Spinal cord (tissue), 10 donors: ENCODE results near the gene PURA. TPM values are rescaled to one million over a fixed set of nuclear protein-coding genes. Genes with fewer than 3 reads are reported as not detected.
"Not testable (repeated sequence)": the region's sequence is repeated elsewhere in the genome, so short reads cannot be mapped to it uniquely, and the experiment has no call there.

ENCODE experiments used
- DNase-seq, 6 donors: peaks; one replicate each; pipeline versions ENCODE4 v3.0.0 to v3.0.0-alpha.2; 2013 to 2015; ENCODE audit warnings: low spot score in 6 of 6, low read depth in 4 of 6
- H3K27ac ChIP-seq: one replicate; pipeline ENCODE4 v1.5.1; 2013; ENCODE audit warnings: low read depth, low read length, control low read depth
- H3K27me3 ChIP-seq: one replicate; pipeline ENCODE4 v1.6.1; 2013; ENCODE audit warnings: low read length; ENCODE audit not compliant: control insufficient read depth, insufficient read depth
- H3K36me3 ChIP-seq: one replicate; pipeline ENCODE4 v1.6.1; 2013; ENCODE audit warnings: low read length; ENCODE audit not compliant: control insufficient read depth, insufficient read depth
- H3K4me1 ChIP-seq: one replicate; pipeline ENCODE4 v1.6.1; 2013; ENCODE audit warnings: low read length; ENCODE audit not compliant: control insufficient read depth, insufficient read depth
- H3K4me3 ChIP-seq: one replicate; pipeline ENCODE4 v1.5.1; 2013; ENCODE audit warnings: low read depth, low read length, control low read depth
- H3K9me3 ChIP-seq: one replicate; pipeline ENCODE4 v1.6.1; 2013; ENCODE audit warnings: low read length; ENCODE audit not compliant: control insufficient read depth, insufficient read depth
- WGBS: methylation state at CpG from one replicate; pipeline ENCODE4 v1.1.5; 2013; ENCODE audit warnings: missing lambda C conversion rate; ENCODE audit not compliant: insufficient coverage; 5-methylcytosine and 5-hydroxymethylcytosine counted together
- polyA plus RNA-seq, 2 donors: library from polyadenylated mRNA; unstranded; fragments of 120-200 nt; gene quantifications; one replicate each; pipeline ENCODE4 v1.2.1, GENCODE V29; 2013; ENCODE audit not compliant: insufficient read length in 2 of 2
- total RNA-seq, 2 donors: library from RNA; depleted of rRNA in 1 of 2; stranded (reverse); fragments of 120-200 nt in 1 of 2; fragments of >200 nt in 1 of 2; gene quantifications; one replicate each; pipeline versions ENCODE4 v1.2.3 to v1.2.4, GENCODE V29; 2013 to 2014
- donor health status: healthy.

Gene PURA
- total and polyA plus RNA-seq, 4 donors = 9.6 to 35.9 (median 16.5) TPM

- DNase-seq = no peak
- H3K4me1 ChIP-seq = peaks cover 29% of the 10 kb centered on the region
- no peaks in the 10 kb centered on the region for H3K36me3 ChIP-seq
- no peak overlapping the region for H3K27ac ChIP-seq
- peaks cover 22% of the 10 kb centered on the region for H3K27me3 ChIP-seq
- WGBS = 50% methylated on average over 16 of the region's 23 CpGs
- no peak overlapping the region for H3K4me3 ChIP-seq
- H3K9me3 ChIP-seq = no peaks in the 10 kb centered on the region
Measured at GRCh38 chr5:140152022-140152999, 38.4 kb downstream of the PURA start.

GRCh38 chr5:140153255-140153654, 39.3 kb downstream of the PURA start:
- no peak for DNase-seq
- H3K4me1 ChIP-seq = peaks cover 33% of the 10 kb centered on the region
- no peak overlapping the region for H3K27ac ChIP-seq
- WGBS = 35% methylated on average over 6 of the region's 7 CpGs
- peaks cover 12% of the 10 kb centered on the region for H3K27me3 ChIP-seq
- H3K4me3 ChIP-seq = no peak overlapping the region
- no peaks in the 10 kb centered on the region for H3K36me3 ChIP-seq
- H3K9me3 ChIP-seq = no peaks in the 10 kb centered on the region

GRCh38 chr5:140153905-140154304, 40.0 kb downstream of the PURA start:
- WGBS = 31% methylated on average over 8 of the region's 8 CpGs
- H3K27ac ChIP-seq = no peak overlapping the region
- DNase-seq = peak in 1 of 6 donors; percentile 41
- peaks cover 8% of the 10 kb centered on the region for H3K27me3 ChIP-seq
- no peak overlapping the region for H3K4me3 ChIP-seq
- peaks cover 28% of the 10 kb centered on the region for H3K4me1 ChIP-seq
- no peaks in the 10 kb centered on the region for H3K9me3 ChIP-seq
- no peaks in the 10 kb centered on the region for H3K36me3 ChIP-seq

DNA sequence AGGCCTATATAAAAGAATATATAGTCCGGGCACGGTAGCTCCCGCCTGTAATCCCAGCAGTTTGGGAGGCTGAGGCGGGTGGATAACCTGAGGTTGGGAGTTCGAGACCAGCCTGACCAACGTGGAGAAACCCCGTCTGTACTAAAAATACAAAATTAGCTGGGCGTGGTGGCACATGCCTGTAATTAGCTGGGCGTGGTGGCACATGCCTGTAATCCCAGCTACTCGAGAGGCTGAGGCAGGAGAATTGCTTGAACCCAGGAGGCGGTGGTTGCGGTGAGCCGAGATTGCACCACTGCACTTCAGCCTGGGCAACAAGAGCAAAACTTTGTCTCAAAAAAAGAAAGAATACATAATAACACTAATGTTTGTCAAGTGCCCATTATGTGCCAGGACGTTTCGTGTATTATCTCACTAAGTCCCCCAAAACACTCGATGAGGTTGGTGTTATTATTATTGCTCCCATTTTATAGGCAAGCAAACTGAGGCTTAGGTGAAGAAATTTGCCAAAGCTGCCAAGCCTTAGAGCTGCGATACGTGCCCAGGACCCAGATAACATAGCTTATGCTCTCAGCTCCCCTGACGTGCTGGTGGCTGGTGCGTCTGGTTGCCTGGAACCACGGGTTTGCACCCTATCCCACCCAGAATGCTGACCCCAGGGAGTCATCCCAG, 40.9 kb downstream of the PURA start:
- WGBS = 89% methylated on average over 16 of the region's 21 CpGs
- not testable (repeated sequence) for H3K27me3 ChIP-seq, H3K4me3 ChIP-seq, H3K27ac ChIP-seq, H3K9me3 ChIP-seq, H3K36me3 ChIP-seq, DNase-seq
- H3K4me1 ChIP-seq = peaks cover 28% of the 10 kb centered on the region

GRCh38 chr5:140157032-140157781, 43.3 kb downstream of the PURA start:
- peak; percentile 75 to 96 (median 86) for DNase-seq
- Histone ChIP-seq H3K27ac (peak overlapping the region; percentile 1), H3K36me3 (no peaks in the 10 kb centered on the region), H3K27me3 (peaks cover 5% of the 10 kb centered on the region), H3K9me3 (no peaks in the 10 kb centered on the region), H3K4me1 (peaks cover 25% of the 10 kb centered on the region), H3K4me3 (peak overlapping the region; percentile 29)
- 5% methylated on average over 27 of the region's 30 CpGs for WGBS

- Histone ChIP-seq H3K9me3 (no peaks in the 10 kb centered on the region), H3K4me1 (peaks cover 4% of the 10 kb centered on the region), H3K4me3 (no peak overlapping the region), H3K27me3 (no peaks in the 10 kb centered on the region), H3K27ac (no peak overlapping the region), H3K36me3 (no peaks in the 10 kb centered on the region)
- WGBS = 100% methylated on average over 5 of the region's 7 CpGs
- no peak for DNase-seq
Measured at GRCh38 chr5:140159014-140159927, 45.4 kb downstream of the PURA start.

DNA sequence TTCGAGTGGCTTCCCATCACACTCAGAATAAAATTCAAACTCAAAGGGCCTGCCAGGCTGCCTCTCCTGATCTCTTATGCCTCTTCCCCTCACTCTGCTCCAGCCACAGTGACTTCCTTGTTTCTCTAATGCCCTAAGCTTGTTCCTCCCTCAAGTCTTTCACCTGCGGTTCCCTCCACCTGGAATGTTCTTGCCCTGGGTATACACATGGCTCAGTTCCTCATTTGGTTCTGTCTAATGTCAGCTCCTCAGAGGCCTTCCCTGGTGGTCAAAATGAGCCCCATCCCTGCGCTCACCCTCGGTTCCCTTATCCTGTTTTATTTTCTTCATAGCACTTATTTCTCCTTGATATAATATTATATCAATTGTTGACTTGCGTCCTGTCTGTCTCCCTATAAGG, 48.4 kb downstream of the PURA start:
- H3K9me3 ChIP-seq = no peaks in the 10 kb centered on the region
- no peak overlapping the region for H3K4me3 ChIP-seq
- H3K36me3 ChIP-seq = no peaks in the 10 kb centered on the region
- H3K27me3 ChIP-seq = no peaks in the 10 kb centered on the region
- no peak overlapping the region for H3K27ac ChIP-seq
- no peak for DNase-seq
- 98% methylated on average over 3 of the region's 5 CpGs for WGBS
- H3K4me1 ChIP-seq = peaks cover 6% of the 10 kb centered on the region

- Histone ChIP-seq H3K4me3 (no peak overlapping the region), H3K36me3 (no peaks in the 10 kb centered on the region), H3K27me3 (no peaks in the 10 kb centered on the region), H3K4me1 (peaks cover 2% of the 10 kb centered on the region), H3K9me3 (no peaks in the 10 kb centered on the region), H3K27ac (no peak overlapping the region)
- no peak for DNase-seq
- WGBS = 73% methylated on average over 4 of the region's 5 CpGs
Measured at GRCh38 chr5:140162781-140163180, 48.9 kb downstream of the PURA start.
